ENCODE measurements around the gene DMD. TPM values are rescaled to one million over a fixed set of nuclear protein-coding genes. Genes with fewer than 3 reads are reported as not detected.

The DMD gene
- total and polyA plus RNA-seq, 2 of the 13 experiments (the other 11 are each of a cell fraction or from before 2014, with no cell fraction given), result 17.6 to 25.9 TPM

- peaks cover 16% of the 10 kb centered on the region for H3K4me1 ChIP-seq (ENCODE audit: insufficient read depth, low read length)
- DNase-seq (ENCODE audit: low spot score), result no peak
- WGBS (ENCODE audit: low lambda C conversion rate), result 0% methylated on average over 3 of the region's 3 CpGs
- in situ Hi-C loops (cut with HindIII; ENCODE audit: extremely low pct_ligation_motif_present, low pct_unique_long_range_greater_than_20kb), result no loop called here
- H3K9me3 ChIP-seq (ENCODE audit: low read length), result no peaks in the 10 kb centered on the region
- ATAC-seq, result no peak
- H2AFZ ChIP-seq (ENCODE audit: low read length), result no peak overlapping the region
- no peak for FAIRE-seq
- ChIA-PET POLR2A (no interaction called here), CTCF (ENCODE audit: low intra/inter-chr PET ratio, low total read pairs) (no interaction called here)
- no peaks in the 10 kb centered on the region for H3K79me2 ChIP-seq (ENCODE audit: insufficient read depth, low read length)
- no peak overlapping the region for H3K9ac ChIP-seq (ENCODE audit: insufficient read depth, low read depth, low read length)
- BruUV-seq (replicated peaks), result no TSS peak
- intact Hi-C loops (cut with micrococcal nuclease; ENCODE audit: unreplicated experiment), result no loop called here
- H4K20me1 ChIP-seq (ENCODE audit: insufficient read depth, low read length), result no peaks in the 10 kb centered on the region
- H3K27me3 ChIP-seq (ENCODE audit: control insufficient read depth in 1 of 2, insufficient read depth in 2 of 2, low read length in 2 of 2), result no peaks in the 10 kb centered on the region
- no peaks in the 10 kb centered on the region for H3K36me3 ChIP-seq (replicated peaks in 1 of 2; ENCODE audit: control insufficient read depth in 1 of 2, insufficient read depth in 2 of 2, low read length in 2 of 2)
- H3K27ac ChIP-seq (ENCODE audit: extremely low read length, insufficient read depth, low read length), result no peak overlapping the region
- H3K4me2 ChIP-seq (ENCODE audit: low read depth, low read length), result no peak overlapping the region
- no peak overlapping the region for H3K4me3 ChIP-seq (replicated peaks in 1 of 3; ENCODE audit: insufficient read depth in 1 of 3, low read depth in 2 of 3, low read length in 3 of 3)
- TF ChIP-seq KIAA2018 (CRISPR knock-in tag; IDR thresholded peaks at IDR 0.05; ENCODE audit: borderline replicate concordance) (no peak), HNF1A (IDR thresholded peaks at IDR 0.05; ENCODE audit: low read depth) (no peak), HNF1A (CRISPR knock-in tag; IDR thresholded peaks at IDR 0.05; ENCODE audit: borderline replicate concordance) (no peak), ZIK1 (CRISPR knock-in tag; IDR thresholded peaks at IDR 0.05; ENCODE audit: borderline replicate concordance, low read depth) (no peak), CEBPB (IDR thresholded peaks at IDR 0.05; ENCODE audit: borderline replicate concordance, low read depth, low read length) (no peak), CBX5 (CRISPR knock-in tag; IDR thresholded peaks at IDR 0.05; ENCODE audit: borderline replicate concordance) (no peak), CHD4 (IDR thresholded peaks at IDR 0.05; ENCODE audit: borderline replicate concordance, low read length) (no peak), ZSCAN9 (CRISPR knock-in tag; IDR thresholded peaks at IDR 0.05; ENCODE audit: borderline replicate concordance) (no peak), CBX2 (IDR thresholded peaks at IDR 0.05; ENCODE audit: low read depth, low read length) (no peak), CBX2 (CRISPR knock-in tag; IDR thresholded peaks at IDR 0.05; ENCODE audit: low read depth) (no peak), ZNF674 (CRISPR knock-in tag; IDR thresholded peaks at IDR 0.05; ENCODE audit: low read depth) (no peak), MTERF4 (CRISPR knock-in tag; IDR thresholded peaks at IDR 0.05) (no peak)
These were observed 569.1 kb downstream of the DMD start for GRCh38 chrX:32642283-32642682.

Measured in HepG2 (cell line).